GM23338 (cell line): ENCODE results near the gene MXRA8. TPM values are rescaled to one million over a fixed set of nuclear protein-coding genes. Genes with fewer than 3 reads are reported as not detected.

ENCODE experiments used
- ATAC-seq: fragments of 200-7000 bp; cut with Tn5 transposase; 3 replicates; pipeline ENCODE4 v1.9.1; 2020
- DNase-seq: peaks from one replicate; pipeline ENCODE4 v3.0.0-alpha.2; 2015; ENCODE audit warnings: low spot score
- H2AFZ ChIP-seq: fragments of 200-600 bp; sonication (generic); 2 replicates; pipeline ENCODE4 v1.8.0; 2016; ENCODE audit warnings: antibody characterized with exemption, mild to moderate bottlenecking, moderate library complexity
- H3F3A ChIP-seq: fragments of 200-600 bp; sonication (generic); replicated peaks from 2 replicates; pipeline ENCODE4 v1.8.0; 2017; ENCODE audit warnings: antibody characterized with exemption, mixed run types, low read depth
- H3K27ac ChIP-seq: fragments of 200-600 bp; sonication (generic); 2 replicates; pipeline ENCODE4 v1.6.1; 2016; ENCODE audit warnings: low read depth
- H3K27me3 ChIP-seq: fragments of 200-600 bp; sonication (generic); 2 replicates; pipeline ENCODE4 v1.8.0; 2016; ENCODE audit warnings: mild to moderate bottlenecking, mixed run types, moderate library complexity; ENCODE audit not compliant: insufficient read depth
- H3K36me3 ChIP-seq: fragments of 200-600 bp; sonication (generic); 2 replicates; pipeline ENCODE4 v1.8.0; 2016; ENCODE audit warnings: mild to moderate bottlenecking; ENCODE audit not compliant: insufficient read depth
- H3K4me1 ChIP-seq: fragments of 200-600 bp; sonication (generic); 2 replicates; pipeline ENCODE4 v1.8.0; 2016; ENCODE audit warnings: mild to moderate bottlenecking, moderate library complexity; ENCODE audit not compliant: insufficient read depth
- H3K4me2 ChIP-seq: fragments of 200-600 bp; sonication (generic); 2 replicates; pipeline ENCODE4 v1.7.1; 2017; ENCODE audit warnings: mixed run types
- H3K4me3 ChIP-seq: fragments of 200-600 bp; sonication (generic); 2 replicates; pipeline ENCODE4 v1.6.1; 2016; ENCODE audit warnings: mixed run types
- H3K79me2 ChIP-seq: fragments of 200-600 bp; sonication (generic); replicated peaks from 2 replicates; pipeline ENCODE4 v1.8.0; 2017; ENCODE audit warnings: mild to moderate bottlenecking; ENCODE audit not compliant: insufficient read depth
- H3K9me2 ChIP-seq: fragments of 200-600 bp; sonication (generic); 2 replicates; pipeline ENCODE4 v1.8.0; 2017; ENCODE audit not compliant: insufficient read depth
- H4K20me1 ChIP-seq: fragments of 200-600 bp; sonication (generic); replicated peaks from 2 replicates; pipeline ENCODE4 v1.8.0; 2017; ENCODE audit warnings: mild to moderate bottlenecking; ENCODE audit not compliant: insufficient read depth
- H3K27ac Mint-ChIP-seq: 2 replicates; pipeline ENCODE4 v1.8.0; 2020; ENCODE audit warnings: inconsistent platforms, mild to moderate bottlenecking, moderate library complexity, mixed read lengths
- H3K27me3 Mint-ChIP-seq: 3 replicates; pipeline ENCODE4 v1.8.0; 2022; ENCODE audit warnings: low read depth, mild to moderate bottlenecking, moderate library complexity, mixed read lengths, inconsistent platforms; ENCODE audit not compliant: insufficient read depth, poor library complexity
- H3K36me3 Mint-ChIP-seq: 3 replicates; pipeline ENCODE4 v1.8.0; 2021; ENCODE audit warnings: low read depth, mild to moderate bottlenecking, inconsistent platforms, moderate library complexity, mixed read lengths
- H3K4me1 Mint-ChIP-seq: 3 replicates; pipeline ENCODE4 v1.8.0; 2020; ENCODE audit warnings: mild to moderate bottlenecking, inconsistent platforms, mixed read lengths
- H3K4me3 Mint-ChIP-seq: 3 replicates; pipeline ENCODE4 v1.8.0; 2021; ENCODE audit warnings: moderate library complexity, mild to moderate bottlenecking, inconsistent platforms, mixed read lengths
- H3K9me3 Mint-ChIP-seq: 3 replicates; pipeline ENCODE4 v1.8.0; 2020; ENCODE audit warnings: moderate library complexity, mild to moderate bottlenecking, inconsistent platforms, mixed read lengths
- CREB1 ChIP-seq: fragments of 250-450 bp; sonication (Bioruptor Pico); IDR thresholded peaks from 2 replicates; pipeline ENCODE4 v1.5.0; 2020; ENCODE audit warnings: low read depth, mild to moderate bottlenecking, moderate library complexity
- CTCF ChIP-seq, 2 experiments: fragments of 200-600 bp in 1 of 2; sonication (generic) in 1 of 2; conservative IDR thresholded peaks; 2 replicates each; pipeline versions ENCODE4 v1.5.1 to v1.6.1; 2016 to 2017; ENCODE audit warnings: antibody characterized with exemption in 2 of 2, low read depth in 2 of 2, mild to moderate bottlenecking in 2 of 2, moderate library complexity in 1 of 2
- ETS1 ChIP-seq: IDR thresholded peaks from 2 replicates; pipeline ENCODE4 v1.6.1; 2016; ENCODE audit warnings: antibody characterized with exemption
- EZH2 ChIP-seq: fragments of 200-600 bp; sonication (generic); IDR thresholded peaks from one replicate; pipeline ENCODE4 v1.8.0; 2017; ENCODE audit warnings: antibody characterized with exemption, mild to moderate bottlenecking, low read depth; ENCODE audit not compliant: unreplicated experiment
- EZH2phosphoT487 ChIP-seq: fragments of 200-600 bp; sonication (generic); IDR thresholded peaks from one replicate; pipeline ENCODE4 v1.8.1; 2018; ENCODE audit warnings: antibody characterized with exemption; ENCODE audit not compliant: unreplicated experiment
- JUNB ChIP-seq: IDR thresholded peaks from one replicate; pipeline ENCODE4 v1.6.1; 2016; ENCODE audit warnings: antibody characterized with exemption; ENCODE audit not compliant: unreplicated experiment
- NANOG ChIP-seq: IDR thresholded peaks from 2 replicates; pipeline ENCODE4 v1.6.1; 2016; ENCODE audit warnings: antibody characterized with exemption, borderline replicate concordance
- POLR2AphosphoS5 ChIP-seq: IDR thresholded peaks from 2 replicates; pipeline ENCODE4 v1.6.1; 2016; ENCODE audit warnings: antibody characterized with exemption, low read depth
- REST ChIP-seq: IDR thresholded peaks from one replicate; pipeline ENCODE4 v1.6.1; 2018; ENCODE audit warnings: antibody characterized with exemption; ENCODE audit not compliant: unreplicated experiment
- STAT1 ChIP-seq: IDR thresholded peaks from one replicate; pipeline ENCODE4 v1.6.1; 2016; ENCODE audit warnings: antibody characterized with exemption; ENCODE audit not compliant: unreplicated experiment
- ZNF114 ChIP-seq: fragments of 250-450 bp; sonication (Bioruptor Pico); IDR thresholded peaks from 2 replicates; pipeline ENCODE4 v1.5.0; 2020; ENCODE audit warnings: mild to moderate bottlenecking, moderate library complexity
- polyA plus RNA-seq: library from polyadenylated mRNA; unstranded; fragments of >200 nt; fragmentation: Nextera tagmentation; extraction: Ambion mirVana; gene quantifications from 2 replicates; pipeline ENCODE4 v1.2.1, GENCODE V29; 2016
- total RNA-seq: library from RNA; depleted of rRNA; stranded (reverse); fragments of >200 nt; shearing (Covaris generic); gene quantifications from 2 replicates; pipeline ENCODE4 v1.2.3, GENCODE V29; 2014

Gene MXRA8
- total and polyA plus RNA-seq, 2 experiments from 2014 or later = 9.1 to 17.2 TPM

- H3K36me3 Mint-ChIP-seq = peaks cover 10% of the 10 kb centered on the region
- Histone ChIP-seq H3K4me3 (no peak overlapping the region), H3F3A (peaks cover 10% of the 10 kb centered on the region), H3K4me2 (no peak overlapping the region), H3K79me2 (no peaks in the 10 kb centered on the region), H3K9me2 (no peaks in the 10 kb centered on the region), H3K27me3 (no peaks in the 10 kb centered on the region), H3K4me1 (no peaks in the 10 kb centered on the region), H4K20me1 (no peaks in the 10 kb centered on the region), H3K27ac (no peak overlapping the region), H2AFZ (no peak overlapping the region), H3K36me3 (no peaks in the 10 kb centered on the region)
- ATAC-seq (no peak), DNase-seq (no peak)
- H3K4me3 Mint-ChIP-seq = no peak overlapping the region
- TF ChIP-seq NANOG (no peak), ZNF114 (no peak), CTCF (conservative IDR thresholded peaks at IDR 0.05; ENCODE audit: low read depth in 2 of 2) (no peak), JUNB (no peak), STAT1 (no peak), EZH2phosphoT487 (no peak), POLR2AphosphoS5 (no peak), ETS1 (no peak), CREB1 (CRISPR knock-in tag) (no peak), EZH2 (no peak), REST (no peak)
- H3K27ac Mint-ChIP-seq = no peak overlapping the region
- H3K9me3 Mint-ChIP-seq = no peaks in the 10 kb centered on the region; the same call in 2 of the 3 replicates
- H3K27me3 Mint-ChIP-seq = peaks cover 9% of the 10 kb centered on the region
- H3K4me1 Mint-ChIP-seq = no peaks in the 10 kb centered on the region
Measured at GRCh38 chr1:1335792-1336248, 22.5 kb downstream of the MXRA8 start.
